Progenitor cell of endocrine pancreas (in vitro differentiated cells): Measurements from ENCODE around the gene GAN. TPM values are rescaled to one million over a fixed set of nuclear protein-coding genes. Genes with fewer than 3 reads are reported as not detected.

ENCODE experiments used
- DNase-seq: peaks from one replicate; pipeline ENCODE4 v3.0.0; 2021; ENCODE audit warnings: low spot score; ENCODE audit not compliant: unreplicated experiment
- H3K27ac Mint-ChIP-seq: 2 replicates; pipeline ENCODE4 v1.8.0; 2021; ENCODE audit warnings: mild to moderate bottlenecking, moderate library complexity, mixed read lengths
- H3K27me3 Mint-ChIP-seq: 2 replicates; pipeline ENCODE4 v1.8.0; 2021; ENCODE audit warnings: mixed read lengths
- H3K36me3 Mint-ChIP-seq: 2 replicates; pipeline ENCODE4 v1.8.0; 2022; ENCODE audit warnings: mixed read lengths; ENCODE audit not compliant: insufficient read depth
- H3K4me1 Mint-ChIP-seq: 2 replicates; pipeline ENCODE4 v1.8.0; 2021; ENCODE audit warnings: low read depth, mixed read lengths
- H3K4me3 Mint-ChIP-seq: 2 replicates; pipeline ENCODE4 v1.8.0; 2021; ENCODE audit warnings: low read depth, mild to moderate bottlenecking, moderate library complexity, mixed read lengths
- H3K9me3 Mint-ChIP-seq: 2 replicates; pipeline ENCODE4 v1.8.0; 2021; ENCODE audit warnings: low read depth, mixed read lengths
- long read RNA-seq: library from polyadenylated mRNA; unstranded; transcript quantifications from one replicate; pipeline ENCODE4 v2.0.0, GENCODE V29; 2020
- total RNA-seq: library from RNA; stranded (reverse); gene quantifications from 2 replicates; pipeline ENCODE4 v1.2.1, GENCODE V29; 2021
- TF ChIP-seq, protein P1 (sequence below): fragments of 200-600 bp; sonication (generic); IDR thresholded peaks from one replicate; pipeline ENCODE4 v1.5.0; 2021; ENCODE audit warnings: antibody characterized with exemption, mild to moderate bottlenecking; ENCODE audit not compliant: unreplicated experiment

The GAN gene, protein sequence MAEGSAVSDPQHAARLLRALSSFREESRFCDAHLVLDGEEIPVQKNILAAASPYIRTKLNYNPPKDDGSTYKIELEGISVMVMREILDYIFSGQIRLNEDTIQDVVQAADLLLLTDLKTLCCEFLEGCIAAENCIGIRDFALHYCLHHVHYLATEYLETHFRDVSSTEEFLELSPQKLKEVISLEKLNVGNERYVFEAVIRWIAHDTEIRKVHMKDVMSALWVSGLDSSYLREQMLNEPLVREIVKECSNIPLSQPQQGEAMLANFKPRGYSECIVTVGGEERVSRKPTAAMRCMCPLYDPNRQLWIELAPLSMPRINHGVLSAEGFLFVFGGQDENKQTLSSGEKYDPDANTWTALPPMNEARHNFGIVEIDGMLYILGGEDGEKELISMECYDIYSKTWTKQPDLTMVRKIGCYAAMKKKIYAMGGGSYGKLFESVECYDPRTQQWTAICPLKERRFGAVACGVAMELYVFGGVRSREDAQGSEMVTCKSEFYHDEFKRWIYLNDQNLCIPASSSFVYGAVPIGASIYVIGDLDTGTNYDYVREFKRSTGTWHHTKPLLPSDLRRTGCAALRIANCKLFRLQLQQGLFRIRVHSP
- total RNA-seq, result 14.0 and 14.9 TPM in 2 replicates
- long read RNA-seq, partial matches to known transcripts, result 0 of 3 reads
- long read RNA-seq, other reads (novel, unspliced or antisense), result 3 of 3 reads

DNA sequence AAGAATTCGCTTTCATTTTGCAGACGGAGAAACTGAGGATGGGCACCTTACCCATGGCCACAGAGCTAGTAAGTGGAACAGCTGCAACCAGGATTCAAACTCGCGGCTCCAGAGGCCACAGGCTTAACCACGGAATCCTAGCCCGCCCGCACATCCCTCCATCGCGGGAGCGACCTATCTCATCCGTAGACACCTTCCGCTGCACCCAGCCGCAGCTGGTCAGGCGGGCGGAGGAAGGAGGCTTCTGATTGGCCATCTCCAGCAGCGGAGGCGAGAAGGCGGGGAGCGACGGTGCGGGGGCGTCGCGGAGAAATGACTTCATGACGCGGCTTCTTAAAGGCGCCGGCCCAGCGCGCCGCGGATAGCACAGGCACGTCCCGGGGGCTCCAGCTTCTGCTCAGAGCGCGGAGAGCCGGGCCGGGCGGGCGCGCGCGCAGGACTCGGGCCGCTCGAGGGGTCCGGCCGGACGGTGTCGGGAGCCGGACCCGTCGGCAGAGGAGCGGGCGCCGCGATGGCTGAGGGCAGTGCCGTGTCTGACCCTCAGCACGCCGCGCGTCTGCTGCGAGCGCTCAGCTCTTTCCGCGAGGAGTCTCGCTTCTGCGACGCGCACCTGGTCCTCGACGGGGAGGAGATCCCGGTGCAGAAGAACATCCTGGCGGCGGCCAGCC, at the start of gene GAN:
GAN (plus strand) TSS at position 360 of the 668 bp plus-strand sequence; CDS start at position 512, 152 bp downstream.
- Mint-ChIP-seq H3K27ac (peak within 1 kb of the TSS; percentile 93), H3K4me1 (peaks cover 20% of the 10 kb centered on the region), H3K36me3 (no peaks in the 10 kb centered on the region), H3K4me3 (peak within 1 kb of the TSS; percentile 95), H3K9me3 (no peaks in the 10 kb centered on the region), H3K27me3 (no peaks in the 10 kb centered on the region)
- TF ChIP-seq, protein P1, sequence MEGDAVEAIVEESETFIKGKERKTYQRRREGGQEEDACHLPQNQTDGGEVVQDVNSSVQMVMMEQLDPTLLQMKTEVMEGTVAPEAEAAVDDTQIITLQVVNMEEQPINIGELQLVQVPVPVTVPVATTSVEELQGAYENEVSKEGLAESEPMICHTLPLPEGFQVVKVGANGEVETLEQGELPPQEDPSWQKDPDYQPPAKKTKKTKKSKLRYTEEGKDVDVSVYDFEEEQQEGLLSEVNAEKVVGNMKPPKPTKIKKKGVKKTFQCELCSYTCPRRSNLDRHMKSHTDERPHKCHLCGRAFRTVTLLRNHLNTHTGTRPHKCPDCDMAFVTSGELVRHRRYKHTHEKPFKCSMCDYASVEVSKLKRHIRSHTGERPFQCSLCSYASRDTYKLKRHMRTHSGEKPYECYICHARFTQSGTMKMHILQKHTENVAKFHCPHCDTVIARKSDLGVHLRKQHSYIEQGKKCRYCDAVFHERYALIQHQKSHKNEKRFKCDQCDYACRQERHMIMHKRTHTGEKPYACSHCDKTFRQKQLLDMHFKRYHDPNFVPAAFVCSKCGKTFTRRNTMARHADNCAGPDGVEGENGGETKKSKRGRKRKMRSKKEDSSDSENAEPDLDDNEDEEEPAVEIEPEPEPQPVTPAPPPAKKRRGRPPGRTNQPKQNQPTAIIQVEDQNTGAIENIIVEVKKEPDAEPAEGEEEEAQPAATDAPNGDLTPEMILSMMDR, result no peak
- DNase-seq, result peak; percentile 86

DNA sequence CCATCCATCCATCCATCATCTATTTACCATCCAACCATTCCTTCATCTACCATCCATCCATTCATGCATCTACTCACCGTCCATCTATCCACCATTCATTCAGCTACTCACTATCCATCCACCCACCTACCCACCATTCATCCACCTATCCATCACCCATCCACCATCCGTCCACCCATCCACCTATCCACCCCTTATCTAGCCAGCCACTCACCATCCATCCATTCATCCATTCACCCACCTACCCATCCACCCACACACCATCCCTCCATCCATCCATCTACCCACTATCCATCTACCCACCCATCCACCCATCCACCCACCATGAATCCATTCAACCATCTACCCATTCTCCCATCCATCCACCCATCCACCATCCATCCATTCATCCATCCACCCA, 49.7 kb upstream of the GAN start:
- Mint-ChIP-seq H3K4me3 (no peak overlapping the region), H3K4me1 (peaks cover 6% of the 10 kb centered on the region), H3K36me3 (peaks cover 4% of the 10 kb centered on the region), H3K9me3 (peaks cover 6% of the 10 kb centered on the region), H3K27ac (no peak overlapping the region), H3K27me3 (no peaks in the 10 kb centered on the region)
- no peak for DNase-seq
- TF ChIP-seq, protein P1, result no peak

DNA sequence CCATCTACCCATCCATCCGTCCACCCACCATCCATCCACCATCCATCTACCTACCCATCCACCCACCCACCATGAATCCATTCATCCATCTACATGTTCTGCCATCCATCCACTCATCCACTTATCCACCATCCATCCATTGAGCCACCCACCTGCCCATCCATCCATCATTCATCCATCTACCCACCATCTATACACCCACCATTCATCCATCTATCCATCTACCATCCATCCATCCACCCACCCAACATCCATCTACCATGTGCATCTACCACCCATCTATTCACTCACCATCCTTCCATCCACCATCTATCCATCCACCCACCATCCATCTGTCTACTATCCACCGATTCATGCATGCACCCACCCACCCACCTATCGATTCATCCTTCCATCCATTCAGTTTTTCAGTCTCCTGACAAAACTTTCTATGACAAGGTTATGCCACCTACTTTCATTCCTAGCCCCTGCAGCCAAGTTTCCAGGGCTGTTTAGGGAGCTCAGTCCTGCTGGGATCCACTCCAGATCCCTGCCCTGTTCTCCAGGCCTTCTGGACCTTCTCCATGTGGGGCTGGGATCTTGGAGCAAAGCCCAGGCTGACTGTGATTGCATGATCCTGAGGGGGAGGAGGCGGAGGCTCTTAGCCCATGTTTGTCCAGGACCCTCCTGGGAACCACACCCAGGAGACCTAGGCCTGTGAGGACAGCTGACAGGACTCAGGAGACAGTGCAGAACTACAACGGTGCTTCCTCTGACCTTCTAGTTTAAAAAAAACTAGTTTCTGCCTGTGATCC, 48.9 kb upstream of the GAN start:
- Mint-ChIP-seq H3K27ac (no peak overlapping the region), H3K27me3 (no peaks in the 10 kb centered on the region), H3K4me3 (no peak overlapping the region), H3K9me3 (peaks cover 4% of the 10 kb centered on the region), H3K4me1 (peaks cover 6% of the 10 kb centered on the region), H3K36me3 (peaks cover 2% of the 10 kb centered on the region)
- no peak for DNase-seq
- TF ChIP-seq, protein P1, result no peak

DNA sequence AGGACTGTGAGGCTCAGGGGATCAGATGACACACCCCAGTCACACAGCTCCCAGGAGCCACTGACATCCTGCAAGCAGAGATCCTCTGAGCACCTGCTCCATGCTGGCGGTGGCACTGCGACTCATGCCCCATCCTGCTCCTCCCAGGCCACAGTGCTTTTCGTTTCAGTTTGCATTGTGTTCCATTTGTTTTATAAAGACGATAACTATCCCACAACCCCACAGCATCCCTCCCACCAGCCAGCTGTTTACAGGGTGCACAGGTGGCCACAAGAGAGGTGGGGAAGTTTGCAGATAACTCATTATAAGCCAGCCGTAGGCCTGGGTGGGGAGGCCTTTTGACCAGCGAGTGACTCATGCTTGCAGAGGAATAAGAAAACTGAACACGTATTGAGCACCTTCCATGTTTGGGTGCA, 48.1 kb upstream of the GAN start:
- Mint-ChIP-seq H3K27me3 (no peaks in the 10 kb centered on the region), H3K4me3 (no peak overlapping the region)
- TF ChIP-seq, protein P1, result no peak

More for the DNA sequence above, 48.1 kb upstream of the GAN start:
- no peak for DNase-seq
- Mint-ChIP-seq H3K27ac (peak overlapping the region; percentile 14), H3K4me1 (peaks cover 6% of the 10 kb centered on the region), H3K36me3 (peaks cover 4% of the 10 kb centered on the region), H3K9me3 (peaks cover 3% of the 10 kb centered on the region)
